Measurements from ENCODE around the gene SPRTN.
A peak's percentile ranks its signal among the peaks of the same experiment; 100 is the strongest.
"Not testable (repeated sequence)": the region's sequence is repeated elsewhere in the genome, so short reads cannot be mapped to it uniquely, and the experiment has no call there.

Gene SPRTN

GRCh38 chr1:231337043-231337471 lies 1.0 kb upstream of the SPRTN start:
- peak; percentile 43 for DNase-seq

DNA sequence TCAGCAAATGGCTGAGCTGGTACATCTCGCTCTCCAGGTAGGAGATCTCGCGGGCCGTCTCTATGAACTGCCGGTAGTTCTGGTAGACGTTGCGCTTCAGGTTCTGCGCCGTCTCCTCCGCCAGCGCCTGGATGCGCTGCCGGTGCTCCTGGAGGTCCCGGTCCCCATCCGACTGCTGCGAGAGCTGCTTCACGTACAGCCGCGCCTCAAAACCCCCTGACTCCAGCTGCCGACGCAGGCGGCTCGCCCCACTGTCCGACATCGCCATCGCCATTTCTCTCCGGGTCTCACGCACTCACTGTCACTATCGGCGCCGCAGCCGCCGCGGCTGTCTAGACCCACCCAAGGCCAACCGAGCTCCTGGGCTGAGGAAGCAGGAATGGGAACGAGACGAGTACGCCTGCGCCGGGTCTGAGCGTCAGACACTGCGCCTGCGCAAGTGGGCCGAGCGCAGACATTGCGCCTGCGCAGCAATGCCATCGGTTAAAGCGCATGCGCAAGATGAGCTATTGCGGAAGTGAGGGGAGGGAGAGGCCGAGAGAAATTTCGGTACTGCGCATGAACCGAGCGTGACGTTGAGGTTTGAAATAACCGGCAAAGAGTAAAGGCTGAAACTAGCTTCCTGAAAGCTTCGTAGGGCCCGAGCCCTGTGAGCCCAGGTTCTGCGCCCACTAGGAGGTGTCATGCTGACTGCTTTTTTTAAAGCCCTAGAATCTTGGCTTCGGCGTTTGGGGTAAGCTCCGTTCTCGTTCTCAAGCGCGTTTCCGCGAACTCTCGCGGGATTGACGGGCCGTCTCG lies 422 bp upstream of the SPRTN start, which contains the start of gene EXOC8:
Gene EXOC8 (minus strand): TSS at position 381 of the 798 bp plus-strand sequence. CDS start 107 bp downstream, at position 274.
- DNase-seq: peak; percentile 100

DNA sequence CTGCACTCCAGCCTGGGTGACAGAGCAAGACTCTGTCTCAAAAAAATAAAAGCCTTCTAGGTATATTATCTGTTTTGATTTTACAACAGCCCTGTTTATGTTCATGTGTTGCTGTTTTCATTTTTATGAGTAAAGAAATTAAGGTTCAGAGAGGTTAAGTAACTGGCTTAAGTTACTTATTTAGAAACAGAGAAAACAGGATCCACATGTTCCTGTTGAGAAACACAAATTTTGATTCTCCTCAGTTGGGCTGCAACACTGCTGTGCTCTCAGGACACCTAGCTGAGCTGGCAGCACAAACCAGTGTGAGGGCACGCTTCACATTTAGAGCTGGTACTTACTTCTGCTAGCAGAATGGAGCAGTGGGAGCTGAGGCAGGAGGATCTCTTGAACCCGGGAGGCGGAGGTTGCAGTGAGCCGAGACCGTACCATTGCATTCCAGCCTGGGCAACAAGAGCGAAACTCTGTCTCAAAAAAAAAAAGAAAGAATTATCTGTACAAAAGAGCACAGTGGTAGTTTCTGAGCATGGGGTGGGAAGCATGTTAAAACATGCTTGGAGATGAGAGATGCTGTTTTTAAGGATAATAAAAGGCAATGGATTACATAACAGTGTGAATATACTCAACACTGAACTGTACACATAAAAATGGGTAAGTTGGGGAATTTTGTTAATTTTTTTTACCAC lies 2.4 kb downstream of the SPRTN start:
- no peak for DNase-seq

DNA sequence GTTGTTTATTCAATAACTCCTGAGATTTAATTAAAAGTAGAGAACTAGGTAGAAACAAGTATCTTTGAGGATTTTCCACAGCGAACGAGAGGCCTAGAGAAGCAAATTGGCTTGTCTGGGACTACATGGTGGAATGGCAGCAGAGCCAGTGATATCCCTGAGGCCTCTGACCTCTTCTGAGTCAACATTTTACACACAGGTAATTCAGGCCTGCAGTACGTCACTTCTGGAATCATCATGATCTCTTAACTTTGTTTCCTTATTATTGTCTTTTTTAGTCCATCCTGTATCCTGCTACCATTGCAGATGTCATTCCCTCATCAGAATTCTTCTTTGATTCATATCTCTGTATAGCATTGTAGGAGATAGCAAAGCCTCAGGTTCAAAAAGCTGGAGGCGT lies 9.9 kb downstream of the SPRTN start:
- DNase-seq: no peak

- no peak for DNase-seq
Observed at GRCh38 chr1:231348442-231348841, 10.3 kb downstream of the SPRTN start.

GRCh38 chr1:231348856-231349255 lies 10.8 kb downstream of the SPRTN start:
- not testable (repeated sequence) for DNase-seq

GRCh38 chr1:231351816-231352215 lies 13.7 kb downstream of the SPRTN start:
- no peak for DNase-seq

DNA sequence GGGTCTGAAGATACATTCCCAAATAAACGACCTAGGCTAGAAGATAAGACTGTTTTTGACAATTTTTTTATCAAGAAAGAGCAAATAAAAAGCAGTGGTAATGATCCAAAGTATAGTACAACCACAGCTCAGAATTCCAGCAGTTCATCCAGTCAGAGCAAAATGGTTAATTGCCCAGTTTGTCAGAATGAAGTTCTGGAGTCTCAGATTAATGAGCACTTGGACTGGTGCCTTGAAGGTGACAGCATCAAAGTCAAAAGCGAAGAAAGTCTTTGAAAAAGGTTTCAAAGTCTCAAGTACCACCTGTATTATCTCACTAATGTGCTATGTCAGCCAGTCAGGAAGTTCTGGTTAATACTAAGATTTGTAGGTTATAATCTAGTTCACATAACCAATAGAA lies 15.0 kb downstream of the SPRTN start:
- no peak for DNase-seq

DNA sequence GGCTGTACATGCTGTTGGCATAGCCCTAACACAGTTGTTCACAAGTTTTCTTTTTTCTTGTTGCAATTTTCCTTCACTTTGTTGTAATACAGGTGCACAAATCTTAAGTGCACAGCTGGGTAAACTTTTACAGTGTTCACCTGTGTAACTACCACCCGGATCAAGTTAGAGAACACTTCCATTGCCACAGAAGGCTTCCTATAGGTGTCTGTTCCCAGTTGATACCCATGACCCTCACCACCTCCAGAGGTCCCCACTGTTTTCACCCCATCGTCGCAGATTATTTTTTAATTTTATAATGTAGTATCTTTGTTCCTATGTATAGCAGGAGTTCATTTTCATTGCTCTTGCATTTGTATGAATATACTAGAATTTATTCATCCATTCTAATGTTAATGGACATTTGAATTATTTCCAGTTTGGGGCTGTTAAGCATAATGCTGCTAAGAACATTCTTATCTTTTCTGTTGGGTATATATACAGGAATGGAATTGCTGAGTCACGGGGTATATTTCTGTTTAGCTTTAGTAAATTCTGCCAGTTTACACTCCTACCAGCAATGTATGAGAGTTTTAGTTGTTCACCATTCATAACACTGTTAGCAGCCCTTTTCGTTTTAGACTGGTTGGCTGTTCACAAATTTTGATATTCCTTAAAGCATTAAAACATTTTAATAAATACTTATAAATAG lies 16.4 kb downstream of the SPRTN start:
- DNase-seq: peak; percentile 75

DNA sequence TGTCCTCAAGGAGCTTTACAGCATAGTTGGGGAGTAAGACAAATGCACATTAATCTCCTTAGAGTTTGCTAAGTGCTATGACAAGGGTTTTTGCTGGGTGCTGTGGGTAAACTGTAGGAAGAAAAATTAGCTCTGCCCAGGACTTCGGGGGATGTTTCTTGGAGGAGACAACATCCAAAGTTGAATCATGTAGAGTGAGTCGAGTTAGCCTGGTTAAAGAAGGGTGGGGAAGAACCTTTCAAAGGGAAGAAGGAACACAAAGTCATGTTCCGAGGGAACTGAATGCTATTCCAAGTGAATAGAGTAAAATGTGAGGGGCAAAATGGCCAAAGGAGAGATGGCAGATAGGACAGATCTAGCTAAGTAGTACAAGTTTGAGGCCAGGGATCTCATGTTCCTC lies 17.1 kb downstream of the SPRTN start:
- no peak for DNase-seq

DNA sequence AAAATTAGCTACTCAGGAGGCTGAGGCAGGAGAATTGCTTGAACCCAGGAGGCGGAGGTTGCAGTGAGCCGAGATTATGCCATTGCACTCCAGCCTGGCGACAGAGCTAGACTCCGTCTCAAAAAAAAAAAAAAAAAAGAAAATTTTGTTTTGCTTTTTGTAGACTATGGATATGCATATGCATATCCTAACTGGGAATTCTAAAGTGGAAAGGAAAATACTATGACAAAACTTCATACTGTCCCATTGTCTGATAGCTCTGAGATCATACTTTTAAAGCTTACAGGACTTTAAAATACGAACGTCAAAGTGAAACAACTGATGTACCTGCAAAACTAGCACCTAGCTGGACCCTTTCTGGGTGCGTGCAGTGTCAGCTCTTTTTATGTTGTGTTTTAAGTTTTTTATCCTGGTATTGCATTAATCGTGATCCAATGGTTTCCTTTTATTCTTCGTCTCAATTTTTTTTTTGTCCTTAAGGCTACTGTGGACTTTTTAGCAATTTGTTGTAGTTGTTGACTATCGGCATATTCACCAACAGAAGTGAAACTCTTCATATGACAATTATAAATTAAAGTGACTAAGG lies 19.2 kb downstream of the SPRTN start:
- no peak for DNase-seq

DNA sequence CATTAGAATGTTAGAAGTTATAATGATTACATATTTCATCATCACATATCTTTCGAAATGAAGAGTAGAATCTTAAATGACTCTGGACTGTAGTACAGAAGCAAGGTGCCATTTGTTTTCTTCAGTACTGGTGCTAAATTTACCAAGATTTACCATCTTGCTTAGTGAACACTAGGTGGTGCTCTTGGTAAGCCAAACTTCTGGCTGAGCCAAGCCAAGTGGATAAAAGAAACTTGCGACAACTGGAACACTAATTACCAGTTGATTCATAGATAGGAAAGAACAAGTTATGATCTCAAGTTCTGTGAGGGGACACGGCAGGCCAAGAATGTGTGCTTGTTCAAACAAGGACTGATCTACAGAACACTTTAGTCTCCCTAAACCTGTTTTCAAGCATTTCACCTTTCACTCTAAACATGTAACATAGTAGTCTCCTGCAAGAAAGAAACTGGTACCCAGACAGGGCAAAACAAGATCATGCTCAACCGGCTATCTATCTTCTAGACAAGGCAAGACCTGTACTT lies 19.8 kb downstream of the SPRTN start:
- peak; percentile 79 for DNase-seq

DNA sequence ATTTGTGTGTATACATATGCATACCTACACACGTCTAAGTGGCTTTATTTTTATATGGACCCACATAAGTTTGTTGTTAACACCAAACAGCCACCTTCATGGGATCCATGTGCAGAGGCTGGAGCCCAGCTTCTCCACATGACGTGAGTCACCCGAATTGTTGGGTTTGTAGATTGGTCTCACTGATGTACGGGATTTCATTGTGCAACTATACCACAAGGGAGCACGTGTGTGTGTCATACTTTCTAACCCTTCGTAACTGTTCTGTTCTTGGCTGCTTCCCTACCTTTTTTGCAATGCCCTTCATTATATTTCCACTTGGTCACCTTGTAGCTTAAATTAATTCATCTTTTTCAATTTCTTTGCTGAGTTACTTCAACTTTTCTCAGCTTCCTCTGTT lies 21.0 kb downstream of the SPRTN start:
- DNase-seq: peak; percentile 24

GRCh38 chr1:231362325-231362724 lies 24.2 kb downstream of the SPRTN start:
- no peak for DNase-seq

DNA sequence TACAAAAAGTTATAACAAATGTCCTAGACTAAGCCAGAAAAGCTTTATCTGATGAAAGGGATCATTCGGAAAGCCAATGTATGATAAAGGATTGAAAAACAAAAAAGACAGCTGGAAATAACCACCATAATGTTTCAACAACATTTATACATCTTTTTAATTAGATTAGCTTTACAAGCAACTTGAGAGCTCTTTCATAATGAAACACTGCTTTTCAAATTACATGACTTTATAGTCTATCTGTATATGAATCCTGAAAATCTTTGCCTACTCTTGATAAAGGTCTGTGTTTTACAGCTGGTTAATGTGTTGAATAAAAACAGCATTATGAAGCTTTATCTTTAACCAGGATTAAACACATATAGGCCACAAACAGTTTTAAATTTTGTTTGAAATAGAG lies 25.5 kb downstream of the SPRTN start:
- no peak for DNase-seq

DNA sequence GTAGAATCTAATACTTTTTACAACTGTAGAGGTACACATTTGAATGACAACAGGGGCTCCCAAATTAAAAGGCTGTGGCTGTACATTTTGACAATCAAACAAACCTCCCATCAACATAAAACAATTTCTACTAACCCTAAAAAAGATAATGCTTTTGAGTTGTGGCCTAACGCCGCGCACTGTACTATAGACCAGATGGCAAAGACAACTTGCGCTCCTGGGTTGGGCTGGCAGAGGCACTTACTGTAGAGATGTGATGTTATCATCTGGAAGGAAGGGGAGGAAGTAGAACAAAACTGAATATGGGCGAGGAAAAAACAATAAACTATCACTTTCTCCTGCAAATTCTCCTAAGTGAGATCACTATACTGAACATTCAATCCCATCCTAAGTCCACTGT lies 26.1 kb downstream of the SPRTN start:
- DNase-seq: no peak

GRCh38 chr1:231369282-231369681 lies 31.2 kb downstream of the SPRTN start:
- no peak for DNase-seq

GRCh38 chr1:231372501-231372900 lies 34.4 kb downstream of the SPRTN start:
- DNase-seq: no peak

DNA sequence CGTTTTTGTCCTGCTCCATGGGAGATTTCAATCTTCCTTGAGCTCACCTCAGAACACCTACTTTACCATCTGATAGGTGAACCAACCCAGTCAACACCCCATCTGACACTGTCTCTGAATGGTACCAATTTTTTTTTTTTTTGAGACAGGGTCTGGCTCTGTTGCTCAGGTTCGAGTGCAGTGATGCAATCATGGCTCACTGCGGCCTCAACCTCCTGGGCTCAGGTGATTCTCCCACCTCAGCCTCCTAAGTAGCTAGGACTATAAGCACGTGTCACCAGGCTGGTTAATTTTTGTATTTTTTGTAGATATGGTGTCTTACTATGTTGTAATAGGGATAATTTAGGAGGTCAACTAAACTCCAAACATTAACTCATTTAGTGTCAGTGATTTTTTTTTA lies 36.3 kb downstream of the SPRTN start:
- DNase-seq: no peak

GRCh38 chr1:231376101-231376500 lies 38.0 kb downstream of the SPRTN start:
- DNase-seq: no peak

- no peak for DNase-seq
Observed at GRCh38 chr1:231376875-231377549, 38.9 kb downstream of the SPRTN start.

DNA sequence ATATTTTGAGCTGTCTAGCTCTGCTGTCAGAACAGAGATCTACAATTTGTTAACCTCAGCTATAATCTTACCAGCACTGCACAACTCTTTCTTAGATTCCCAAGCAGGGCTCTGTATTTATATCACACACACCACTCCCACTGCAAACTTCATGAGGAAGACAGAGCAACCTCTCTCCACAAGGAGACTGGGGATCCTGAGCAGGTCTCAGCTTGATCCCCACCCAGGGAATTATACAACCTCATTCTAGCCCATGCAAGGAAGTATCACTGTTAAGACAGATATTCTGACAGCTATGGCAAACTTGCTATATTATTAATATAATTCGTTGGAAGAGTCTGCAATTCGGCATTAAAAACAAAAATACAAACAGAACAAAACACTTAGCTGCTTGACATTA lies 43.6 kb downstream of the SPRTN start:
- no peak for DNase-seq

DNA sequence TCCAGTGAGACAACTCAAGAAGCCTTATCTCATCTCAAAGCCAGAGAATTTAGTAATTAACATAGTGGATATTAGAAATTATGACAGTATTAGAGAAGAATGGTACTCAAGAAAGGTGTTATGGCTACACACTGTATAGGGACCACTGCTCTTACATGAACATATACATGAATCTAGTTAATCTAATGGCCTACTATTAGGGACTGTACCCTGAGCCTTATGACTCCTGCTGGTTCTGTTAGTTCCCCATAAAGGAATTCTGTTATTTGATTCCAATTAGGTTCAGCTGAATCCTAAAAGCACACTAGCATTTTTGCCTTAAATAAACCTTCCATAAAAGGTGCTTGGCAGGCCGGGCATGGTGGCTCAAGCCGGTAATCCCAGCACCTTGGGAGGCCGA lies 44.3 kb downstream of the SPRTN start:
- DNase-seq: no peak
